SHP77 treated with DMSO at 0.1 percent for 48 hours (cell line): ENCODE measurements around the gene ZNF124.
"Not testable (repeated sequence)": the region's sequence is repeated elsewhere in the genome, so short reads cannot be mapped to it uniquely, and the experiment has no call there.

Experiments
- DNase-seq: peaks from one replicate; lab custom pipeline; 2025; lab: John Stamatoyannopoulos, UW

The ZNF124 gene

GRCh38 chr1:247172996-247173395, 1.2 kb upstream of the ZNF124 start:
- no peak for DNase-seq

GRCh38 chr1:247171443-247171842, 377 bp downstream of the ZNF124 start:
- DNase-seq = not testable (repeated sequence)

GRCh38 chr1:247165674-247166073, 6.1 kb downstream of the ZNF124 start:
- no peak for DNase-seq

- DNase-seq = no peak
These were observed 7.1 kb downstream of the ZNF124 start for GRCh38 chr1:247164694-247165093.

GRCh38 chr1:247156787-247157232, 15.0 kb downstream of the ZNF124 start:
- no peak for DNase-seq

- DNase-seq = no peak
These were observed 24.0 kb downstream of the ZNF124 start for GRCh38 chr1:247147781-247148180.

GRCh38 chr1:247147120-247147519, 24.7 kb downstream of the ZNF124 start:
- not testable (repeated sequence) for DNase-seq

GRCh38 chr1:247146671-247147070, 25.1 kb downstream of the ZNF124 start:
- no peak for DNase-seq

- DNase-seq = no peak
These were observed 26.5 kb downstream of the ZNF124 start for GRCh38 chr1:247145279-247145678.

GRCh38 chr1:247139557-247139956, 32.3 kb downstream of the ZNF124 start:
- not testable (repeated sequence) for DNase-seq

GRCh38 chr1:247131236-247131635, 40.6 kb downstream of the ZNF124 start:
- no peak for DNase-seq

GRCh38 chr1:247127519-247128282, 44.1 kb downstream of the ZNF124 start:
- DNase-seq = not testable (repeated sequence)

GRCh38 chr1:247126601-247127000, 45.2 kb downstream of the ZNF124 start:
- not testable (repeated sequence) for DNase-seq

GRCh38 chr1:247126166-247126565, 45.7 kb downstream of the ZNF124 start:
- not testable (repeated sequence) for DNase-seq

- no peak for DNase-seq
These were observed 50.4 kb downstream of the ZNF124 start for GRCh38 chr1:247121382-247121781.

GRCh38 chr1:247120408-247120668, 51.5 kb downstream of the ZNF124 start:
- DNase-seq = not testable (repeated sequence)

- no peak for DNase-seq
These were observed 52.0 kb downstream of the ZNF124 start for GRCh38 chr1:247119600-247120407.

- peak; percentile 27 for DNase-seq
These were observed 52.8 kb downstream of the ZNF124 start for GRCh38 chr1:247118946-247119446.

- DNase-seq = no peak
These were observed 56.3 kb downstream of the ZNF124 start for GRCh38 chr1:247115545-247115944.

GRCh38 chr1:247115141-247115510, 56.7 kb downstream of the ZNF124 start:
- no peak for DNase-seq

- DNase-seq = no peak
These were observed 57.3 kb downstream of the ZNF124 start for GRCh38 chr1:247114351-247115140.

- DNase-seq = no peak
These were observed 58.0 kb downstream of the ZNF124 start for GRCh38 chr1:247113733-247114271.
